Mucosa of descending colon (tissue), 3 donors: ENCODE results near the gene SRPK2. TPM values are rescaled to one million over a fixed set of nuclear protein-coding genes. Genes with fewer than 3 reads are reported as not detected.

Source experiments
- ATAC-seq: fragments of 200-7000 bp; cut with Tn5 transposase; one replicate; pipeline ENCODE4 v1.9.1; 2020; ENCODE audit warnings: mild to moderate bottlenecking, moderate library complexity
- DNase-seq, 3 donors: peaks; one replicate each; pipeline ENCODE4 v3.0.0-alpha.2; 2020
- H3K36me3 ChIP-seq: fragments of 200-600 bp; one replicate; pipeline ENCODE4 v1.8.0; 2021; ENCODE audit warnings: low read depth, mild to moderate bottlenecking
- H3K4me1 ChIP-seq: fragments of 200-600 bp; one replicate; pipeline ENCODE4 v1.8.0; 2021; ENCODE audit warnings: low read depth, mild to moderate bottlenecking
- H3K4me3 ChIP-seq: fragments of 200-600 bp; one replicate; pipeline ENCODE4 v1.8.0; 2021; ENCODE audit warnings: mild to moderate bottlenecking
- H3K9me3 ChIP-seq: fragments of 200-600 bp; one replicate; pipeline ENCODE4 v1.8.0; 2021; ENCODE audit warnings: mild to moderate bottlenecking
- CTCF ChIP-seq: fragments of 200-600 bp; IDR thresholded peaks from one replicate; pipeline ENCODE4 v1.8.0; 2022; ENCODE audit warnings: antibody characterized with exemption, mild to moderate bottlenecking
- intact Hi-C, 2 donors: fragments of 100-400 bp; cut with DNase I in 1 of 2; cut with micrococcal nuclease in 1 of 2; formaldehyde crosslinking; loops; one replicate each; pipeline versions ENCODE4 v1.11.0 to v1.11.1; 2022; cut with DNase I, micrococcal nuclease
- total RNA-seq, 3 donors: library from RNA; stranded (reverse); fragmentation: NEBNext Ultra II Directional in 2 of 3; extraction: Animal tissue kit (Norgen Biotek cat#: 25700) in 2 of 3; gene quantifications; one replicate each; pipeline versions ENCODE4 v1.2.1 to v1.2.4, GENCODE V29; 2021 to 2023
- donor health status: DM: no; HTN: no; CAD: no; lungs with moderate emphysema.
- donor health status: DM: no; HTN: no; CAD: no.
- donor health status: DM: no; HTN: yes; CAD: no.

SRPK2 gene
- total RNA-seq, 3 donors from 2014 or later = 25.7 to 59.2 (median 31.6) TPM

- intact Hi-C loops = no loop called here
- DNase-seq = no peak
- Histone ChIP-seq H3K36me3 (no peaks in the 10 kb centered on the region), H3K9me3 (peaks cover 6% of the 10 kb centered on the region), H3K4me3 (no peak overlapping the region), H3K4me1 (peaks cover 15% of the 10 kb centered on the region)
- ATAC-seq = no peak
- no peak for TF ChIP-seq CTCF
These were observed 131.9 kb downstream of the SRPK2 start for GRCh38 chr7:105256761-105257231.

- H3K9me3 ChIP-seq = no peaks in the 10 kb centered on the region
- H3K4me1 ChIP-seq = no peaks in the 10 kb centered on the region
- H3K4me3 ChIP-seq = no peak overlapping the region
- no peak for TF ChIP-seq CTCF
- no peak for ATAC-seq
- no peak for DNase-seq
- no peaks in the 10 kb centered on the region for H3K36me3 ChIP-seq
- intact Hi-C loops = no loop called here
These were observed 138.0 kb downstream of the SRPK2 start for GRCh38 chr7:105250706-105251105.

- no peak for DNase-seq
- no peak for TF ChIP-seq CTCF
These were observed 138.5 kb downstream of the SRPK2 start for GRCh38 chr7:105250239-105250638.

GRCh38 chr7:105249216-105249615 lies 139.5 kb downstream of the SRPK2 start:
- no peak for ATAC-seq
- no peak for DNase-seq
- no peaks in the 10 kb centered on the region for H3K9me3 ChIP-seq
- H3K36me3 ChIP-seq = no peaks in the 10 kb centered on the region
- TF ChIP-seq CTCF = no peak
- no peak overlapping the region for H3K4me3 ChIP-seq
- H3K4me1 ChIP-seq = no peaks in the 10 kb centered on the region
- intact Hi-C loops = no loop called here

More at GRCh38 chr7:105250239-105250638, 138.5 kb downstream of the SRPK2 start:
- H3K4me3 ChIP-seq = no peak overlapping the region
- H3K4me1 ChIP-seq = no peaks in the 10 kb centered on the region
- H3K36me3 ChIP-seq = no peaks in the 10 kb centered on the region
- no peak for ATAC-seq
- intact Hi-C loops = no loop called here
- no peaks in the 10 kb centered on the region for H3K9me3 ChIP-seq

- Histone ChIP-seq H3K36me3 (no peaks in the 10 kb centered on the region), H3K4me3 (no peak overlapping the region), H3K9me3 (no peaks in the 10 kb centered on the region), H3K4me1 (no peaks in the 10 kb centered on the region)
- no peak for TF ChIP-seq CTCF
- no peak for DNase-seq
- intact Hi-C loops = no loop called here
- no peak for ATAC-seq
These were observed 142.0 kb downstream of the SRPK2 start for GRCh38 chr7:105246679-105247078.

- intact Hi-C loops = no loop called here
- H3K4me3 ChIP-seq = no peak overlapping the region
- DNase-seq = no peak
- no peak for ATAC-seq
- no peak for TF ChIP-seq CTCF
- no peaks in the 10 kb centered on the region for H3K36me3 ChIP-seq
- H3K4me1 ChIP-seq = no peaks in the 10 kb centered on the region
- H3K9me3 ChIP-seq = no peaks in the 10 kb centered on the region
These were observed 142.5 kb downstream of the SRPK2 start for GRCh38 chr7:105246256-105246655.
